ENCODE results near the gene MAPK8IP2. TPM values are rescaled to one million over a fixed set of nuclear protein-coding genes. Genes with fewer than 3 reads are reported as not detected.

The MAPK8IP2 gene
- total RNA-seq, 2 donors from 2014 or later, result 1.2 to 1.4 TPM

GRCh38 chr22:50621948-50622722, 21.5 kb downstream of the MAPK8IP2 start:
- peak; percentile 62 for DNase-seq
- Histone ChIP-seq H3K27ac (peak overlapping the region; percentile 85), H3K9ac (ENCODE audit: low read depth in 2 of 2, low read length in 2 of 2) (peak overlapping the region; percentile 53 to 69), H3K9me3 (no peaks in the 10 kb centered on the region), H3K4me3 (peak overlapping the region; percentile 19), H3K4me1 (peaks cover 6% of the 10 kb centered on the region), H3K27me3 (no peaks in the 10 kb centered on the region), H3K36me3 (no peaks in the 10 kb centered on the region)
- no peak for TF ChIP-seq CTCF (IDR thresholded peaks at IDR 0.05)
- intact Hi-C loops (cut with DNase I), result no loop called here

- H3K4me3 ChIP-seq, result no peak overlapping the region
- peak overlapping the region; percentile 53 to 69 for H3K9ac ChIP-seq (ENCODE audit: low read depth in 2 of 2, low read length in 2 of 2)
Measured at GRCh38 chr22:50622723-50623327, 22.2 kb downstream of the MAPK8IP2 start.

GRCh38 chr22:50624347-50625130, 23.9 kb downstream of the MAPK8IP2 start:
- H3K36me3 ChIP-seq, result no peaks in the 10 kb centered on the region
- no peaks in the 10 kb centered on the region for H3K27me3 ChIP-seq
- no peak overlapping the region for H3K9ac ChIP-seq (ENCODE audit: low read depth in 2 of 2, low read length in 2 of 2)
- no peak overlapping the region for H3K27ac ChIP-seq
- TF ChIP-seq CTCF (IDR thresholded peaks at IDR 0.05), result no peak
- no peaks in the 10 kb centered on the region for H3K9me3 ChIP-seq
- peaks cover 8% of the 10 kb centered on the region for H3K4me1 ChIP-seq
- intact Hi-C loops (cut with DNase I), result no loop called here
- no peak overlapping the region for H3K4me3 ChIP-seq
- DNase-seq, result no peak

More at GRCh38 chr22:50622723-50623327, 22.2 kb downstream of the MAPK8IP2 start:
- intact Hi-C loops (cut with DNase I), result no loop called here
- Histone ChIP-seq H3K27me3 (no peaks in the 10 kb centered on the region), H3K9me3 (no peaks in the 10 kb centered on the region), H3K36me3 (no peaks in the 10 kb centered on the region), H3K27ac (peak overlapping the region; percentile 85), H3K4me1 (peaks cover 8% of the 10 kb centered on the region)
- DNase-seq, result peak; percentile 91
- no peak for TF ChIP-seq CTCF (IDR thresholded peaks at IDR 0.05)

- H3K9ac ChIP-seq (ENCODE audit: low read depth in 2 of 2, low read length in 2 of 2), result no peak overlapping the region
- no peak for TF ChIP-seq CTCF (IDR thresholded peaks at IDR 0.05)
- no peaks in the 10 kb centered on the region for H3K9me3 ChIP-seq
- DNase-seq, result no peak
- no peaks in the 10 kb centered on the region for H3K27me3 ChIP-seq
- H3K4me3 ChIP-seq, result no peak overlapping the region
- intact Hi-C loops (cut with DNase I), result no loop called here
- no peaks in the 10 kb centered on the region for H3K36me3 ChIP-seq
- H3K27ac ChIP-seq, result no peak overlapping the region
- peaks cover 8% of the 10 kb centered on the region for H3K4me1 ChIP-seq
Measured at GRCh38 chr22:50625131-50625567, 24.6 kb downstream of the MAPK8IP2 start.

GRCh38 chr22:50625568-50626313, 25.1 kb downstream of the MAPK8IP2 start:
- intact Hi-C loops (cut with DNase I), result no loop called here
- Histone ChIP-seq H3K27me3 (no peaks in the 10 kb centered on the region), H3K9me3 (no peaks in the 10 kb centered on the region), H3K27ac (no peak overlapping the region), H3K4me3 (no peak overlapping the region), H3K9ac (ENCODE audit: low read depth in 2 of 2, low read length in 2 of 2) (peak overlapping the region in 1 of 2 donors; percentile 14), H3K4me1 (peaks cover 8% of the 10 kb centered on the region), H3K36me3 (no peaks in the 10 kb centered on the region)
- TF ChIP-seq CTCF (IDR thresholded peaks at IDR 0.05), result no peak
- no peak for DNase-seq
